Naive thymus-derived CD4-positive, alpha-beta T cell (primary cell): Measurements from ENCODE around the gene P2RY8. TPM values are rescaled to one million over a fixed set of nuclear protein-coding genes. Genes with fewer than 3 reads are reported as not detected.

Experiments used
- ATAC-seq: fragments of 150-1000 bp; cut with Tn5 transposase; 2 replicates; pipeline ENCODE4 v1.10.0; 2021; ENCODE audit warnings: mild to moderate bottlenecking, moderate library complexity
- CTCF ChIA-PET: fragments of 350-600 bp; sonication (Branson Sonifier 250); formaldehyde crosslinking; loops from one replicate; lab custom pipeline; 2021; ENCODE audit warnings: antibody characterized with exemption; lab: Charles Lee
- POLR2A ChIA-PET: fragments of 350-600 bp; sonication (Branson Sonifier 250); formaldehyde crosslinking; loops from one replicate; lab custom pipeline; 2021; ENCODE audit warnings: antibody characterized with exemption, inconsistent platforms; lab: Charles Lee
- DNase-seq, 9 donors: peaks; one replicate each; pipeline versions ENCODE4 v3.0.0 to v3.0.0-alpha.2; 2020 to 2022; ENCODE audit warnings: mixed read lengths in 1 of 9
- H3K27ac ChIP-seq: one replicate; pipeline ENCODE4 v1.7.0; 2013; ENCODE audit warnings: mild to moderate bottlenecking, low read depth, low read length, moderate library complexity
- H3K27me3 ChIP-seq, 2 donors: one replicate each; pipeline ENCODE4 v1.7.0; 2013; ENCODE audit warnings: low read length in 2 of 2, mild to moderate bottlenecking in 2 of 2, moderate library complexity in 2 of 2; ENCODE audit not compliant: control insufficient read depth in 2 of 2, insufficient read depth in 2 of 2
- H3K36me3 ChIP-seq, 3 experiments: 1 replicate in 2 of 3; 2 replicates in 1 of 3; pipeline ENCODE4 v1.7.0; 2013; ENCODE audit warnings: low read length in 3 of 3, mild to moderate bottlenecking in 3 of 3, moderate library complexity in 1 of 3; ENCODE audit not compliant: insufficient read depth in 3 of 3, control insufficient read depth in 2 of 3
- H3K4me1 ChIP-seq, 2 donors: one replicate each; pipeline ENCODE4 v1.7.0; 2013; ENCODE audit warnings: low read length in 2 of 2, mild to moderate bottlenecking in 2 of 2, moderate library complexity in 1 of 2; ENCODE audit not compliant: control insufficient read depth in 2 of 2, insufficient read depth in 2 of 2
- H3K4me3 ChIP-seq: 2 replicates; pipeline ENCODE4 v1.7.0; 2013; ENCODE audit warnings: mild to moderate bottlenecking, low read length
- H3K9me3 ChIP-seq, 3 experiments: 1 replicate in 2 of 3; 2 replicates in 1 of 3; pipeline ENCODE4 v1.7.0; 2013; ENCODE audit warnings: low read length in 3 of 3; ENCODE audit not compliant: control insufficient read depth in 2 of 3
- H3K27ac Mint-ChIP-seq, 9 donors: one replicate each; pipeline ENCODE4 v1.8.0; 2020 to 2022; ENCODE audit warnings: mixed read lengths in 9 of 9, mild to moderate bottlenecking in 8 of 9, moderate library complexity in 5 of 9, inconsistent platforms in 2 of 9
- H3K27me3 Mint-ChIP-seq, 5 donors: one replicate each; pipeline ENCODE4 v1.8.0; 2021 to 2022; ENCODE audit warnings: mixed read lengths in 5 of 5, mild to moderate bottlenecking in 1 of 5
- H3K36me3 Mint-ChIP-seq, 5 donors: one replicate each; pipeline ENCODE4 v1.8.0; 2020 to 2022; ENCODE audit warnings: mixed read lengths in 5 of 5, mild to moderate bottlenecking in 3 of 5, inconsistent platforms in 1 of 5
- H3K4me1 Mint-ChIP-seq, 7 donors: one replicate each; pipeline ENCODE4 v1.8.0; 2020 to 2022; ENCODE audit warnings: mixed read lengths in 7 of 7, mild to moderate bottlenecking in 3 of 7, inconsistent platforms in 1 of 7
- H3K4me3 Mint-ChIP-seq, 10 donors: one replicate each; pipeline ENCODE4 v1.8.0; 2020 to 2022; ENCODE audit warnings: mild to moderate bottlenecking in 10 of 10, mixed read lengths in 10 of 10, moderate library complexity in 6 of 10, inconsistent platforms in 2 of 10
- H3K9me3 Mint-ChIP-seq, 11 donors: one replicate each; pipeline ENCODE4 v1.8.0; 2020 to 2022; ENCODE audit warnings: mixed read lengths in 11 of 11, mild to moderate bottlenecking in 4 of 11, inconsistent platforms in 1 of 11, moderate library complexity in 1 of 11
- intact Hi-C, 2 donors: fragments of 100-400 bp; cut with micrococcal nuclease; formaldehyde crosslinking; loops; one replicate each; pipeline ENCODE4 v1.15.1; 2023
- polyA plus RNA-seq, 2 donors: library from polyadenylated mRNA; unstranded; fragments of 300-500 nt; fragmentation: Illumina TruSeq; gene quantifications; one replicate each; pipeline ENCODE4 v1.2.3, GENCODE V29; 2021
- total RNA-seq, 6 experiments: library from RNA in 5 of 6; stranded (reverse) in 5 of 6; gene quantifications; 1 replicate in 5 of 6; 2 replicates in 1 of 6; pipeline ENCODE4 v1.2.3 and lab custom pipeline; 2021 to 2026

Gene P2RY8
- total and polyA plus RNA-seq, 7 experiments from 2014 or later, result 109 to 277 (median 149) TPM

- POLR2A ChIA-PET, result no interaction called here
- CTCF ChIA-PET, result no interaction called here
- peaks cover 10 to 46% (median 34%) of the 10 kb centered on the region in 7 donors for H3K4me1 Mint-ChIP-seq
- peaks cover 0 to 2% (median 0%) of the 10 kb centered on the region in 11 donors for H3K9me3 Mint-ChIP-seq
- intact Hi-C loops, result loop anchor here in 1 of 2 donors (1.0 to 2.0 kb wide), 4 partner anchors 9 to 38 kb away; partner anchors contain the start of gene P2RY8
- H3K36me3 Mint-ChIP-seq, result peaks cover 0 to 26% (median 12%) of the 10 kb centered on the region in 5 donors
- H3K27me3 Mint-ChIP-seq, result no peaks in the 10 kb centered on the region
- ATAC-seq (peak; percentile 23), DNase-seq (peak in 1 of 9 donors; percentile 42)
- peak overlapping the region; percentile 58 to 94 (median 81) for H3K27ac Mint-ChIP-seq
- H3K36me3 ChIP-seq, result peaks cover 5 to 33% (median 8%) of the 10 kb centered on the region in 3 experiments
- no peaks in the 10 kb centered on the region for H3K27me3 ChIP-seq
- H3K4me3 ChIP-seq, result peak overlapping the region; percentile 24
- H3K4me3 Mint-ChIP-seq, result peak overlapping the region in 6 of 10 donors; percentile 12 to 68 (median 46)
- H3K27ac ChIP-seq, result peak overlapping the region; percentile 9
- H3K4me1 ChIP-seq, result peaks cover 7 to 11% of the 10 kb centered on the region in 2 donors
- H3K9me3 ChIP-seq, result no peaks in the 10 kb centered on the region
These were observed 36.0 kb downstream of the P2RY8 start for GRCh38 chrX:1500701-1501624.

- Mint-ChIP-seq H3K9me3 (peaks cover 0 to 8% (median 3%) of the 10 kb centered on the region in 11 donors), H3K4me3 (no peak overlapping the region), H3K27me3 (peaks cover 0 to 2% (median 0%) of the 10 kb centered on the region in 5 donors), H3K4me1 (peaks cover 15 to 45% (median 39%) of the 10 kb centered on the region in 7 donors), H3K36me3 (peaks cover 5 to 30% (median 17%) of the 10 kb centered on the region in 5 donors), H3K27ac (peak overlapping the region; percentile 48 to 90 (median 75))
- no peak for DNase-seq
- no peak overlapping the region for H3K4me3 ChIP-seq
- no peaks in the 10 kb centered on the region for H3K27me3 ChIP-seq
- ChIA-PET POLR2A (no interaction called here), CTCF (no interaction called here)
- no peak for ATAC-seq
- H3K4me1 ChIP-seq, result peaks cover 5% of the 10 kb centered on the region in 2 donors
- no peak overlapping the region for H3K27ac ChIP-seq
- peaks cover 0 to 3% (median 0%) of the 10 kb centered on the region in 3 experiments for H3K9me3 ChIP-seq
- peaks cover 13 to 30% (median 16%) of the 10 kb centered on the region in 3 experiments for H3K36me3 ChIP-seq
- intact Hi-C loops, result no loop called here
These were observed 40.9 kb downstream of the P2RY8 start for GRCh38 chrX:1496076-1496475.

GRCh38 chrX:1493877-1494510 lies 43.0 kb downstream of the P2RY8 start:
- ATAC-seq (peak; percentile 61), DNase-seq (peak in 4 of 9 donors; percentile 19 to 27 (median 24))
- Mint-ChIP-seq H3K27ac (peak overlapping the region; percentile 54 to 94 (median 77)), H3K36me3 (peaks cover 5 to 34% (median 24%) of the 10 kb centered on the region in 5 donors), H3K4me3 (peak overlapping the region in 1 of 10 donors; percentile 12), H3K27me3 (peaks cover 0 to 2% (median 0%) of the 10 kb centered on the region in 5 donors), H3K9me3 (peaks cover 0 to 13% (median 3%) of the 10 kb centered on the region in 11 donors), H3K4me1 (peaks cover 14 to 46% (median 34%) of the 10 kb centered on the region in 7 donors)
- H3K4me1 ChIP-seq, result no peaks in the 10 kb centered on the region
- peaks cover 0 to 3% (median 0%) of the 10 kb centered on the region in 3 experiments for H3K9me3 ChIP-seq
- peak overlapping the region; percentile 36 for H3K27ac ChIP-seq
- H3K4me3 ChIP-seq, result no peak overlapping the region
- no peaks in the 10 kb centered on the region for H3K27me3 ChIP-seq
- peaks cover 15 to 34% (median 19%) of the 10 kb centered on the region in 3 experiments for H3K36me3 ChIP-seq
- intact Hi-C loops, result loop anchor here (1.0 to 5.0 kb wide), 5 partner anchors 31 to 61 kb away; partner anchors contain the start of genes ASMTL (in 2 of the 2) and P2RY8 (in 2 of the 2)
- CTCF ChIA-PET, result no interaction called here
- POLR2A ChIA-PET, result no interaction called here

- peaks cover 0 to 3% (median 0%) of the 10 kb centered on the region in 3 experiments for H3K9me3 ChIP-seq
- Mint-ChIP-seq H3K4me3 (peak overlapping the region in 5 of 10 donors; percentile 8 to 47 (median 23)), H3K27me3 (peaks cover 0 to 2% (median 0%) of the 10 kb centered on the region in 5 donors), H3K4me1 (peaks cover 14 to 51% (median 34%) of the 10 kb centered on the region in 7 donors), H3K36me3 (peaks cover 9 to 39% (median 30%) of the 10 kb centered on the region in 5 donors), H3K27ac (peak overlapping the region; percentile 54 to 94 (median 77)), H3K9me3 (peaks cover 0 to 19% (median 3%) of the 10 kb centered on the region in 11 donors)
- no peaks in the 10 kb centered on the region for H3K27me3 ChIP-seq
- H3K36me3 ChIP-seq, result peaks cover 18 to 40% (median 23%) of the 10 kb centered on the region in 3 experiments
- H3K4me1 ChIP-seq, result no peaks in the 10 kb centered on the region
- peak in 4 of 9 donors; percentile 18 to 44 (median 32) for DNase-seq
- ChIA-PET POLR2A (no interaction called here), CTCF (no interaction called here)
- peak overlapping the region; percentile 36 for H3K27ac ChIP-seq
- intact Hi-C loops, result loop anchor here (1.0 to 5.0 kb wide), 5 partner anchors 30 to 61 kb away; partner anchors contain the start of genes ASMTL (in 2 of the 2) and P2RY8 (in 2 of the 2)
- no peak for ATAC-seq
- no peak overlapping the region for H3K4me3 ChIP-seq
These were observed 43.6 kb downstream of the P2RY8 start for GRCh38 chrX:1493412-1493811.

- Mint-ChIP-seq H3K27ac (peak overlapping the region; percentile 40 to 90 (median 81)), H3K4me3 (peak overlapping the region in 1 of 10 donors; percentile 28), H3K9me3 (peaks cover 0 to 20% (median 3%) of the 10 kb centered on the region in 11 donors), H3K4me1 (peaks cover 16 to 50% (median 33%) of the 10 kb centered on the region in 7 donors), H3K36me3 (peaks cover 10 to 40% (median 30%) of the 10 kb centered on the region in 5 donors), H3K27me3 (peaks cover 0 to 2% (median 0%) of the 10 kb centered on the region in 5 donors)
- Histone ChIP-seq H3K4me1 (no peaks in the 10 kb centered on the region), H3K27me3 (no peaks in the 10 kb centered on the region), H3K36me3 (peaks cover 23 to 43% (median 26%) of the 10 kb centered on the region in 3 experiments), H3K27ac (no peak overlapping the region), H3K9me3 (peaks cover 0 to 3% (median 0%) of the 10 kb centered on the region in 3 experiments), H3K4me3 (no peak overlapping the region)
- no peak for ATAC-seq
- ChIA-PET POLR2A (no interaction called here), CTCF (no interaction called here)
- intact Hi-C loops, result loop anchor here (1.0 to 5.0 kb wide), 6 partner anchors 9 to 62 kb away; partner anchors contain the start of genes ASMTL (in 2 of the 2) and P2RY8 (in 2 of the 2)
- peak in 3 of 9 donors; percentile 12 to 22 (median 20) for DNase-seq
These were observed 44.5 kb downstream of the P2RY8 start for GRCh38 chrX:1492421-1493012.
